H1 (cell line): ENCODE measurements around the gene ZNF25. TPM values are rescaled to one million over a fixed set of nuclear protein-coding genes. Genes with fewer than 3 reads are reported as not detected.
"Not testable (repeated sequence)": the region's sequence is repeated elsewhere in the genome, so short reads cannot be mapped to it uniquely, and the experiment has no call there.

Experiments
- CTCF ChIA-PET: fragments of 300-600 bp; sonication (Branson Sonifier 250); formaldehyde crosslinking; loops from one replicate; lab custom pipeline; 2021; ENCODE audit not compliant: partially characterized antibody; lab: Charles Lee
- POLR2A ChIA-PET: fragments of 300-600 bp; sonication (Branson Sonifier 250); formaldehyde crosslinking; loops from one replicate; lab custom pipeline; 2021; ENCODE audit warnings: inconsistent platforms; ENCODE audit not compliant: partially characterized antibody; lab: Charles Lee
- DNase-seq, 2 experiments: peaks; one replicate each; pipeline versions ENCODE4 v3.0.0 to v3.0.0-alpha.2; 2010 to 2022; ENCODE audit warnings: low spot score in 2 of 2, low read depth in 1 of 2, mixed read lengths in 1 of 2
- FAIRE-seq: peaks from 2 replicates; lab custom pipeline; 2011; peaks lifted over from hg19 to GRCh38; lab: Jason Lieb, UNC
- H2AFZ ChIP-seq: 2 replicates; pipeline ENCODE4 v1.8.1; 2012; ENCODE audit warnings: low read length, inconsistent platforms
- H2AK5ac ChIP-seq: 2 replicates; pipeline ENCODE4 v1.6.1; 2013; ENCODE audit warnings: low read depth, low read length
- H2BK120ac ChIP-seq: replicated peaks from 2 replicates; pipeline ENCODE3; 2013; ENCODE audit warnings: low read depth, low read length, inconsistent platforms
- H2BK12ac ChIP-seq: 2 replicates; pipeline ENCODE4 v1.6.1; 2013; ENCODE audit warnings: low read depth, low read length
- H2BK15ac ChIP-seq: 2 replicates; pipeline ENCODE4 v1.6.1; 2013; ENCODE audit warnings: low read length
- H2BK20ac ChIP-seq: 2 replicates; pipeline ENCODE4 v1.6.1; 2013; ENCODE audit warnings: low read length
- H2BK5ac ChIP-seq: 2 replicates; pipeline ENCODE4 v1.6.1; 2013; ENCODE audit warnings: low read depth, low read length
- H3K14ac ChIP-seq: 2 replicates; pipeline ENCODE4 v1.6.1; 2013; ENCODE audit warnings: inconsistent platforms; ENCODE audit not compliant: insufficient read length
- H3K18ac ChIP-seq: 2 replicates; pipeline ENCODE4 v1.6.1; 2013; ENCODE audit warnings: low read length; ENCODE audit errors: extremely low read depth
- H3K23ac ChIP-seq: 2 replicates; pipeline ENCODE4 v1.6.1; 2013; ENCODE audit warnings: inconsistent platforms; ENCODE audit not compliant: insufficient read length
- H3K23me2 ChIP-seq: 2 replicates; pipeline ENCODE4 v1.6.1; 2013; ENCODE audit warnings: low read depth, low read length
- H3K27ac ChIP-seq: 2 replicates; pipeline ENCODE4 v1.6.1; 2011; ENCODE audit warnings: low read depth, low read length, inconsistent platforms
- H3K27me3 ChIP-seq, 4 experiments: replicated peaks in 1 of 4; 1 replicate in 1 of 4; 2 replicates in 3 of 4; pipeline versions ENCODE4 v1.6.1 to v1.8.1; 2011 to 2013; ENCODE audit warnings: low read length in 3 of 4, mild to moderate bottlenecking in 3 of 4, inconsistent platforms in 2 of 4, mixed read lengths in 2 of 4, moderate library complexity in 1 of 4; ENCODE audit not compliant: control insufficient read depth in 3 of 4, insufficient read depth in 3 of 4; ENCODE audit errors: extremely low read depth in 1 of 4
- H3K36me3 ChIP-seq, 4 experiments: 2 replicates each; pipeline versions ENCODE4 v1.6.1 to v1.8.1; 2011 to 2013; ENCODE audit warnings: mild to moderate bottlenecking in 4 of 4, low read length in 3 of 4, moderate library complexity in 2 of 4, control low read depth in 1 of 4, inconsistent platforms in 1 of 4; ENCODE audit not compliant: insufficient read depth in 4 of 4, control insufficient read depth in 2 of 4
- H3K4ac ChIP-seq: replicated peaks from 2 replicates; pipeline ENCODE3; 2013; ENCODE audit warnings: low read length, low read depth, mixed read lengths, inconsistent platforms; ENCODE audit not compliant: insufficient read length
- H3K4me1 ChIP-seq, 4 experiments: replicated peaks in 1 of 4; 1 replicate in 1 of 4; 2 replicates in 3 of 4; pipeline versions ENCODE4 v1.6.1 to v1.8.1; 2011 to 2013; ENCODE audit warnings: low read length in 3 of 4, inconsistent platforms in 2 of 4, mixed read lengths in 1 of 4; ENCODE audit not compliant: insufficient read depth in 4 of 4, control insufficient read depth in 3 of 4
- H3K4me2 ChIP-seq, 2 experiments: 2 replicates each; pipeline versions ENCODE4 v1.6.1 to v1.8.1; 2011 to 2013; ENCODE audit warnings: low read depth in 2 of 2, low read length in 2 of 2, control low read depth in 1 of 2, inconsistent platforms in 1 of 2, mild to moderate bottlenecking in 1 of 2; ENCODE audit not compliant: insufficient read depth in 1 of 2
- H3K4me3 ChIP-seq, 4 experiments: fragments of 200-600, 300-600 bp in 1 of 4; sonication (generic), shearing (Covaris generic), sonication (Bioruptor Twin) in 1 of 4; 2 replicates each; pipeline versions ENCODE4 v1.5.1 to v1.8.1; 2011 to 2016; ENCODE audit warnings: low read length in 4 of 4, low read depth in 3 of 4, control low read depth in 2 of 4, inconsistent platforms in 2 of 4, mild to moderate bottlenecking in 2 of 4, mixed read lengths in 1 of 4, moderate library complexity in 1 of 4; ENCODE audit not compliant: insufficient read depth in 2 of 4; ENCODE audit errors: extremely low read depth in 1 of 4
- H3K56ac ChIP-seq: replicated peaks from 2 replicates; pipeline ENCODE3; 2013; ENCODE audit warnings: low read depth, mild to moderate bottlenecking, mixed read lengths, low read length, inconsistent platforms; ENCODE audit not compliant: insufficient read length
- H3K79me1 ChIP-seq: 2 replicates; pipeline ENCODE4 v1.6.1; 2013; ENCODE audit warnings: low read depth, low read length, control low read depth
- H3K79me2 ChIP-seq, 2 experiments: 2 replicates each; pipeline versions ENCODE4 v1.6.1 to v1.8.1; 2012 to 2013; ENCODE audit warnings: low read length in 2 of 2, mild to moderate bottlenecking in 2 of 2, inconsistent platforms in 1 of 2; ENCODE audit not compliant: insufficient read depth in 2 of 2, control insufficient read depth in 1 of 2
- H3K9ac ChIP-seq, 4 experiments: replicated peaks in 1 of 4; 1 replicate in 1 of 4; 2 replicates in 3 of 4; pipeline versions ENCODE4 v1.6.1 to v1.8.1; 2011 to 2013; ENCODE audit warnings: low read depth in 3 of 4, low read length in 3 of 4, control low read depth in 2 of 4, mild to moderate bottlenecking in 2 of 4, moderate library complexity in 2 of 4, inconsistent platforms in 1 of 4; ENCODE audit errors: extremely low read depth in 1 of 4
- H3K9me3 ChIP-seq, 2 experiments: 2 replicates each; pipeline versions ENCODE4 v1.6.1 to v1.8.1; 2012 to 2013; ENCODE audit warnings: mild to moderate bottlenecking in 2 of 2, moderate library complexity in 2 of 2, control low read depth in 1 of 2, inconsistent platforms in 1 of 2, low read depth in 1 of 2, low read length in 1 of 2, mixed read lengths in 1 of 2; ENCODE audit not compliant: insufficient read depth in 2 of 2
- H4K20me1 ChIP-seq, 2 experiments: replicated peaks in 1 of 2; 2 replicates each; pipeline versions ENCODE3 to v1.8.1; 2011 to 2013; ENCODE audit warnings: inconsistent platforms in 2 of 2, low read length in 2 of 2, mild to moderate bottlenecking in 1 of 2; ENCODE audit not compliant: insufficient read depth in 2 of 2, control insufficient read depth in 1 of 2
- H4K5ac ChIP-seq: 2 replicates; pipeline ENCODE4 v1.6.1; 2013; ENCODE audit warnings: low read length, low read depth, mixed read lengths, inconsistent platforms; ENCODE audit not compliant: insufficient read length
- H4K8ac ChIP-seq: 2 replicates; pipeline ENCODE4 v1.8.0; 2013; ENCODE audit warnings: mild to moderate bottlenecking, moderate library complexity, low read length, inconsistent platforms; ENCODE audit not compliant: insufficient read depth; ENCODE audit errors: extremely low read depth
- H4K91ac ChIP-seq: replicated peaks from 2 replicates; pipeline ENCODE3; 2013; ENCODE audit warnings: low read length, mixed read lengths, inconsistent platforms; ENCODE audit not compliant: insufficient read length
- WGBS, 2 experiments: shearing (Covaris generic) in 1 of 2; methylation state at CpG; one replicate each; pipeline versions ENCODE4 v1.1.6 to v1.1.7; 2013 to 2015; ENCODE audit warnings: low lambda C conversion rate in 2 of 2, mixed read lengths in 2 of 2, inconsistent platforms in 1 of 2, low coverage in 1 of 2, missing lambda C conversion rate in 1 of 2; ENCODE audit not compliant: insufficient replicate concordance in 2 of 2, insufficient coverage in 1 of 2, insufficient read length in 1 of 2; ENCODE audit errors: extremely low coverage in 1 of 2, missing lambda C conversion rate in 1 of 2; 5-methylcytosine and 5-hydroxymethylcytosine counted together
- polyA plus RNA-seq, 7 experiments: library from polyadenylated mRNA; depleted of rRNA in 3 of 7; stranded (reverse) in 5 of 7; unstranded in 2 of 7; fragments of >200 nt in 5 of 7; fragments of 200-250 nt in 2 of 7; gene quantifications; 1 replicate in 5 of 7; 2 replicates in 1 of 7; 4 replicates in 1 of 7; pipeline versions ENCODE4 v1.2.1 to v1.2.3, GENCODE V29; 2011 to 2013; ENCODE audit warnings: missing spikeins in 2 of 7, mixed read lengths in 2 of 7
- total RNA-seq: library from RNA; stranded (reverse); fragmentation: NEBNext Ultra II Directional; extraction: Animal tissue kit (Norgen Biotek cat#: 25700); gene quantifications from 2 replicates; pipeline ENCODE4 v1.2.1, GENCODE V29; 2021

The ZNF25 gene
- total and polyA plus RNA-seq, 2 of the 8 experiments (the other 6 are each of a cell fraction or from before 2014, with no cell fraction given), result 0.17 to 1.3 TPM

DNA sequence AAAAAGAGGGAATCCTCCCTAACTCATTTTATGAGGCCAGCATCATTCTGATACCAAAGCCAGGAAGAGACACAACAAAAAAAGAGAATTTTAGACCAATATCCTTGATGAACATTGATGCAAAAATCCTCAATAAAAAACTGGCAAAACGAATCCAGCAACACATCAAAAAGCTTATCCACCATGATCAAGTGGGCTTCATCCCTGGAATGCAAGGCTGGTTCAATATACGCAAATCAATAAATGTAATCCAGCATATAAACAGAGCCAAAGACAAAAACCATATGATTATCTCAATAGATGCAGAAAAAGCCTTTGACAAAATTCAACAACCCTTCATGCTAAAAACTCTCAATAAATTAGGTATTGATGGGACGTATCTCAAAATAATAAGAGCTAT lies 22.5 kb upstream of the ZNF25 start:
- H4K20me1 ChIP-seq, H3K23me2 ChIP-seq, H2BK5ac ChIP-seq, H3K4me3 ChIP-seq, H3K4me1 ChIP-seq, CTCF ChIA-PET, H4K5ac ChIP-seq, H2BK120ac ChIP-seq, H3K9ac ChIP-seq, POLR2A ChIA-PET, H2BK12ac ChIP-seq, H2BK20ac ChIP-seq, H3K4me2 ChIP-seq, DNase-seq, H3K18ac ChIP-seq, H3K23ac ChIP-seq, H4K8ac ChIP-seq, H3K79me1 ChIP-seq, H3K36me3 ChIP-seq, H3K27ac ChIP-seq, H3K56ac ChIP-seq, H2BK15ac ChIP-seq, H3K79me2 ChIP-seq, FAIRE-seq, H3K4ac ChIP-seq, H3K27me3 ChIP-seq, H2AK5ac ChIP-seq, H4K91ac ChIP-seq, H2AFZ ChIP-seq, H3K14ac ChIP-seq: not testable (repeated sequence)
- H3K9me3 ChIP-seq, result peaks cover 17 to 32% of the 10 kb centered on the region in 2 experiments
- 86% methylated on average over 1 of the region's 3 CpGs; no CpG with 5 or more reads in 1 of the 2 experiments for WGBS, 2 experiments
